ENCODE data around the gene EEF1A2.
"Not testable (repeated sequence)": the region's sequence is repeated elsewhere in the genome, so short reads cannot be mapped to it uniquely, and the experiment has no call there.

EEF1A2 gene

GRCh38 chr20:63484236-63484635, 14.6 kb downstream of the EEF1A2 start:
- DNase-seq, result no peak

GRCh38 chr20:63483834-63484233, 15.0 kb downstream of the EEF1A2 start:
- DNase-seq, result no peak

GRCh38 chr20:63482021-63482587, 16.8 kb downstream of the EEF1A2 start:
- no peak for DNase-seq

GRCh38 chr20:63481503-63481902, 17.4 kb downstream of the EEF1A2 start:
- no peak for DNase-seq

GRCh38 chr20:63479695-63480419, 19.0 kb downstream of the EEF1A2 start:
- not testable (repeated sequence) for DNase-seq

GRCh38 chr20:63478346-63479302, 20.3 kb downstream of the EEF1A2 start:
- DNase-seq, result no peak

- no peak for DNase-seq
These were observed 20.9 kb downstream of the EEF1A2 start for GRCh38 chr20:63477944-63478343.

- no peak for DNase-seq
These were observed 21.7 kb downstream of the EEF1A2 start for GRCh38 chr20:63477061-63477616.

GRCh38 chr20:63475209-63475608, 23.7 kb downstream of the EEF1A2 start:
- no peak for DNase-seq

- no peak for DNase-seq
These were observed 25.1 kb downstream of the EEF1A2 start for GRCh38 chr20:63473555-63474449.

- no peak for DNase-seq
These were observed 26.0 kb downstream of the EEF1A2 start for GRCh38 chr20:63472862-63473390.

- DNase-seq, result no peak
These were observed 26.7 kb downstream of the EEF1A2 start, which contains the start of gene KCNQ2 for GRCh38 chr20:63471981-63472831. KCNQ2 (minus strand) TSS chr20:63472655; CDS start chr20:63472463, 192 bp downstream.

- DNase-seq, result no peak
These were observed 27.2 kb downstream of the EEF1A2 start for GRCh38 chr20:63471717-63471980.

- no peak for DNase-seq
These were observed 27.7 kb downstream of the EEF1A2 start for GRCh38 chr20:63471002-63471716.

GRCh38 chr20:63470410-63470809, 28.5 kb downstream of the EEF1A2 start:
- DNase-seq, result no peak

- DNase-seq, result no peak
These were observed 29.2 kb downstream of the EEF1A2 start for GRCh38 chr20:63469713-63470101.

GRCh38 chr20:63469019-63469712, 29.7 kb downstream of the EEF1A2 start:
- DNase-seq, result no peak

- no peak for DNase-seq
These were observed 30.5 kb downstream of the EEF1A2 start for GRCh38 chr20:63468421-63468820.

GRCh38 chr20:63467294-63468083, 31.4 kb downstream of the EEF1A2 start:
- DNase-seq, result no peak
